HAP-1 (cell line): ENCODE results near the gene C6orf47.
A peak's percentile ranks its signal among the peaks of the same experiment; 100 is the strongest.

Experiments
- DNase-seq, 2 experiments: peaks; one replicate each; pipeline ENCODE4 v3.0.0-alpha.2; 2016 to 2020; ENCODE audit warnings: low spot score in 2 of 2
- H3K27me3 ChIP-seq: fragments of 250-450 bp; sonication (Bioruptor Pico); 2 replicates; pipeline ENCODE4 v1.5.1; 2020; ENCODE audit warnings: low read depth, mild to moderate bottlenecking, moderate library complexity
- H3K36me3 ChIP-seq: fragments of 250-450 bp; sonication (Bioruptor Pico); replicated peaks from 2 replicates; pipeline ENCODE4 v1.5.1; 2020; ENCODE audit warnings: mild to moderate bottlenecking
- H3K4me1 ChIP-seq: fragments of 250-450 bp; sonication (Bioruptor Pico); 2 replicates; pipeline ENCODE4 v1.5.1; 2020; ENCODE audit warnings: mild to moderate bottlenecking
- H3K4me3 ChIP-seq: fragments of 250-450 bp; sonication (Bioruptor Pico); 2 replicates; pipeline ENCODE4 v1.5.1; 2020; ENCODE audit warnings: mild to moderate bottlenecking, moderate library complexity
- H3K9me3 ChIP-seq: fragments of 250-450 bp; sonication (Bioruptor Pico); 2 replicates; pipeline ENCODE4 v1.5.1; 2020; ENCODE audit warnings: mild to moderate bottlenecking, moderate library complexity
- in situ Hi-C: fragments of 300-500 bp; cut with MboI; formaldehyde crosslinking; loops from 3 replicates; pipeline ENCODE4 v1.14.3; 2020; ENCODE audit warnings: low sequenced_read_pairs, inconsistent platforms, mixed read lengths

The C6orf47 gene

GRCh38 chr6:31661262-31662123, 915 bp upstream of the C6orf47 start:
- H3K9me3 ChIP-seq: no peaks in the 10 kb centered on the region
- peaks cover 20% of the 10 kb centered on the region for H3K4me1 ChIP-seq

GRCh38 chr6:31659649-31660380, 763 bp downstream of the C6orf47 start:
- DNase-seq: no peak
- Histone ChIP-seq H3K4me1 (peaks cover 20% of the 10 kb centered on the region), H3K4me3 (peak overlapping the region; percentile 56), H3K36me3 (peaks cover 41% of the 10 kb centered on the region), H3K27me3 (no peaks in the 10 kb centered on the region), H3K9me3 (no peaks in the 10 kb centered on the region)
- in situ Hi-C loops: loop anchor here (10.0 kb wide), 1 partner anchor 305 kb away; no protein-coding TSS in a partner anchor

More at GRCh38 chr6:31661262-31662123, 915 bp upstream of the C6orf47 start:
- Histone ChIP-seq H3K27me3 (no peaks in the 10 kb centered on the region), H3K36me3 (peaks cover 44% of the 10 kb centered on the region), H3K4me3 (peak overlapping the region; percentile 56)
- in situ Hi-C loops: loop anchor here (10.0 kb wide), 1 partner anchor 303 kb away; no protein-coding TSS in a partner anchor
- no peak for DNase-seq

- Histone ChIP-seq H3K4me3 (peak overlapping the region; percentile 56), H3K27me3 (no peaks in the 10 kb centered on the region), H3K36me3 (peaks cover 39% of the 10 kb centered on the region), H3K4me1 (peaks cover 20% of the 10 kb centered on the region), H3K9me3 (no peaks in the 10 kb centered on the region)
- DNase-seq: no peak
- in situ Hi-C loops: no loop called here
These were observed 1.5 kb downstream of the C6orf47 start for GRCh38 chr6:31658983-31659648.

- peaks cover 23% of the 10 kb centered on the region for H3K4me1 ChIP-seq
- in situ Hi-C loops: no loop called here
These were observed 2.4 kb downstream of the C6orf47 start for GRCh38 chr6:31658158-31658688.

GRCh38 chr6:31657406-31658157, 3.0 kb downstream of the C6orf47 start:
- Histone ChIP-seq H3K36me3 (peaks cover 27% of the 10 kb centered on the region), H3K27me3 (no peaks in the 10 kb centered on the region), H3K4me1 (peaks cover 23% of the 10 kb centered on the region), H3K4me3 (no peak overlapping the region), H3K9me3 (no peaks in the 10 kb centered on the region)
- in situ Hi-C loops: no loop called here
- DNase-seq: no peak

More at GRCh38 chr6:31658158-31658688, 2.4 kb downstream of the C6orf47 start:
- no peaks in the 10 kb centered on the region for H3K27me3 ChIP-seq
- no peak overlapping the region for H3K4me3 ChIP-seq
- DNase-seq: no peak
- no peaks in the 10 kb centered on the region for H3K9me3 ChIP-seq
- H3K36me3 ChIP-seq: peaks cover 30% of the 10 kb centered on the region

GRCh38 chr6:31655349-31656237, 5.0 kb downstream of the C6orf47 start, which contains the start of gene APOM:
Gene APOM, plus strand, starts transcription at chr6:31655894. Its CDS starts 73 bp downstream, at chr6:31655967.
- Histone ChIP-seq H3K9me3 (no peaks in the 10 kb centered on the region), H3K27me3 (no peaks in the 10 kb centered on the region), H3K36me3 (peaks cover 22% of the 10 kb centered on the region), H3K4me3 (no peak within 1 kb of the TSS), H3K4me1 (peaks cover 26% of the 10 kb centered on the region)
- no peak for DNase-seq
- in situ Hi-C loops: no loop called here

GRCh38 chr6:31654574-31655348, 5.8 kb downstream of the C6orf47 start:
- in situ Hi-C loops: no loop called here
- Histone ChIP-seq H3K4me1 (peaks cover 23% of the 10 kb centered on the region), H3K27me3 (no peaks in the 10 kb centered on the region), H3K9me3 (no peaks in the 10 kb centered on the region), H3K4me3 (no peak overlapping the region), H3K36me3 (peaks cover 29% of the 10 kb centered on the region)
- no peak for DNase-seq

GRCh38 chr6:31652925-31653724, 7.5 kb downstream of the C6orf47 start:
- peaks cover 10% of the 10 kb centered on the region for H3K4me1 ChIP-seq
- peaks cover 44% of the 10 kb centered on the region for H3K36me3 ChIP-seq
- in situ Hi-C loops: no loop called here

GRCh38 chr6:31651602-31652191, 8.9 kb downstream of the C6orf47 start:
- DNase-seq: peak; percentile 86 to 87
- in situ Hi-C loops: no loop called here
- peaks cover 10% of the 10 kb centered on the region for H3K4me1 ChIP-seq
- peak overlapping the region; percentile 84 for H3K4me3 ChIP-seq
- no peaks in the 10 kb centered on the region for H3K9me3 ChIP-seq
- H3K36me3 ChIP-seq: peaks cover 46% of the 10 kb centered on the region
- H3K27me3 ChIP-seq: no peaks in the 10 kb centered on the region

More at GRCh38 chr6:31652925-31653724, 7.5 kb downstream of the C6orf47 start:
- Histone ChIP-seq H3K27me3 (no peaks in the 10 kb centered on the region), H3K9me3 (no peaks in the 10 kb centered on the region), H3K4me3 (peak overlapping the region; percentile 84)
- DNase-seq: peak in 1 of 2 experiments; percentile 93

GRCh38 chr6:31645325-31645724, 15.3 kb downstream of the C6orf47 start:
- in situ Hi-C loops: loop anchor here (25.0 kb wide), 1 partner anchor 1058 kb away; no protein-coding TSS in a partner anchor
- H3K4me3 ChIP-seq: no peak overlapping the region
- peaks cover 85% of the 10 kb centered on the region for H3K36me3 ChIP-seq
- no peaks in the 10 kb centered on the region for H3K9me3 ChIP-seq
- no peaks in the 10 kb centered on the region for H3K27me3 ChIP-seq
- H3K4me1 ChIP-seq: no peaks in the 10 kb centered on the region
- DNase-seq: no peak
